ENCODE measurements around the gene FIGN.

GRCh38 chr2:163719331-163719730 is 16.5 kb downstream of the FIGN start:
- TF ChIP-seq CTCF (conservative IDR thresholded peaks at IDR 0.05; ENCODE audit: low read depth, low read length) (no peak), EZH2 (IDR thresholded peaks at IDR 0.05; ENCODE audit: low read length, unreplicated experiment) (no peak)
